Left ventricle myocardium inferior (tissue), 1 donor: ENCODE results near the gene HS3ST5. TPM values are rescaled to one million over a fixed set of nuclear protein-coding genes. Genes with fewer than 3 reads are reported as not detected.
"Not testable (repeated sequence)": the region's sequence is repeated elsewhere in the genome, so short reads cannot be mapped to it uniquely, and the experiment has no call there.

ENCODE experiments used
- DNase-seq: peaks from one replicate; pipeline ENCODE4 v3.0.0-alpha.2; 2020
- H3K27ac ChIP-seq: fragments of 200-600 bp; replicated peaks from 2 replicates; pipeline ENCODE4 v1.8.0; 2021
- H3K27me3 ChIP-seq: fragments of 200-600 bp; 2 replicates; pipeline ENCODE4 v1.8.0; 2021; ENCODE audit warnings: low read depth
- H3K36me3 ChIP-seq: fragments of 200-600 bp; 2 replicates; pipeline ENCODE4 v1.8.0; 2021
- H3K4me1 ChIP-seq: fragments of 200-600 bp; 2 replicates; pipeline ENCODE4 v1.8.0; 2021
- H3K4me3 ChIP-seq: fragments of 200-600 bp; 2 replicates; pipeline ENCODE4 v1.8.0; 2021; ENCODE audit warnings: mild to moderate bottlenecking, moderate library complexity
- H3K9me3 ChIP-seq: fragments of 200-600 bp; replicated peaks from 2 replicates; pipeline ENCODE4 v1.8.0; 2021
- CTCF ChIP-seq: fragments of 200-600 bp; IDR thresholded peaks from 2 replicates; pipeline ENCODE4 v1.8.0; 2021; ENCODE audit warnings: antibody characterized with exemption, mild to moderate bottlenecking, borderline replicate concordance
- intact Hi-C: fragments of 100-400 bp; cut with micrococcal nuclease; formaldehyde crosslinking; loops from one replicate; pipeline ENCODE4 v1.11.0; 2022
- total RNA-seq: library from RNA; stranded (reverse); fragmentation: NEBNext Ultra II Directional; extraction: Animal tissue kit (Norgen Biotek cat#: 25700); gene quantifications from one replicate; pipeline ENCODE4 v1.2.1, GENCODE V29; 2021
- donor health status: DM: no; HTN: yes; CAD: no; lungs with severe emphysema.

The HS3ST5 gene
- total RNA-seq, 1 donor from 2014 or later: not detected

- H3K36me3 ChIP-seq: no peaks in the 10 kb centered on the region
- DNase-seq: no peak
- intact Hi-C loops: no loop called here
- no peak for TF ChIP-seq CTCF
- H3K9me3 ChIP-seq: no peaks in the 10 kb centered on the region
- H3K27ac ChIP-seq: no peak overlapping the region
- H3K27me3 ChIP-seq: no peaks in the 10 kb centered on the region
- H3K4me3 ChIP-seq: no peak overlapping the region
- H3K4me1 ChIP-seq: no peaks in the 10 kb centered on the region
These were observed 8.6 kb downstream of the HS3ST5 start for GRCh38 chr6:114334237-114334636.

- no peaks in the 10 kb centered on the region for H3K9me3 ChIP-seq
- intact Hi-C loops: no loop called here
- DNase-seq: no peak
These were observed 15.7 kb downstream of the HS3ST5 start for GRCh38 chr6:114327074-114327473.

GRCh38 chr6:114323784-114324183, 19.0 kb downstream of the HS3ST5 start:
- Histone ChIP-seq H3K4me1 (no peaks in the 10 kb centered on the region), H3K27me3 (no peaks in the 10 kb centered on the region), H3K27ac (no peak overlapping the region), H3K9me3 (no peaks in the 10 kb centered on the region), H3K36me3 (no peaks in the 10 kb centered on the region), H3K4me3 (no peak overlapping the region)
- TF ChIP-seq CTCF: no peak
- intact Hi-C loops: no loop called here
- no peak for DNase-seq

More at GRCh38 chr6:114327074-114327473, 15.7 kb downstream of the HS3ST5 start:
- TF ChIP-seq CTCF: no peak
- Histone ChIP-seq H3K27me3 (no peaks in the 10 kb centered on the region), H3K4me1 (no peaks in the 10 kb centered on the region), H3K4me3 (no peak overlapping the region), H3K27ac (no peak overlapping the region), H3K36me3 (no peaks in the 10 kb centered on the region)

GRCh38 chr6:114319749-114320148, 23.1 kb downstream of the HS3ST5 start:
- no peak for TF ChIP-seq CTCF
- Histone ChIP-seq H3K4me1 (no peaks in the 10 kb centered on the region), H3K36me3 (no peaks in the 10 kb centered on the region), H3K4me3 (no peak overlapping the region), H3K27ac (no peak overlapping the region), H3K9me3 (no peaks in the 10 kb centered on the region), H3K27me3 (no peaks in the 10 kb centered on the region)
- no peak for DNase-seq
- intact Hi-C loops: no loop called here

- DNase-seq: no peak
- Histone ChIP-seq H3K9me3 (no peaks in the 10 kb centered on the region), H3K4me3 (no peak overlapping the region), H3K4me1 (no peaks in the 10 kb centered on the region), H3K36me3 (no peaks in the 10 kb centered on the region), H3K27me3 (no peaks in the 10 kb centered on the region), H3K27ac (no peak overlapping the region)
- intact Hi-C loops: no loop called here
- TF ChIP-seq CTCF: no peak
These were observed 26.8 kb downstream of the HS3ST5 start for GRCh38 chr6:114315831-114316595.

- H3K36me3 ChIP-seq, DNase-seq, H3K4me3 ChIP-seq, H3K4me1 ChIP-seq, H3K9me3 ChIP-seq, H3K27ac ChIP-seq, H3K27me3 ChIP-seq, intact Hi-C loops: not testable (repeated sequence)
These were observed 29.0 kb downstream of the HS3ST5 start for GRCh38 chr6:114313816-114314215.
